Measurements from ENCODE around the gene MGME1.

DNA sequence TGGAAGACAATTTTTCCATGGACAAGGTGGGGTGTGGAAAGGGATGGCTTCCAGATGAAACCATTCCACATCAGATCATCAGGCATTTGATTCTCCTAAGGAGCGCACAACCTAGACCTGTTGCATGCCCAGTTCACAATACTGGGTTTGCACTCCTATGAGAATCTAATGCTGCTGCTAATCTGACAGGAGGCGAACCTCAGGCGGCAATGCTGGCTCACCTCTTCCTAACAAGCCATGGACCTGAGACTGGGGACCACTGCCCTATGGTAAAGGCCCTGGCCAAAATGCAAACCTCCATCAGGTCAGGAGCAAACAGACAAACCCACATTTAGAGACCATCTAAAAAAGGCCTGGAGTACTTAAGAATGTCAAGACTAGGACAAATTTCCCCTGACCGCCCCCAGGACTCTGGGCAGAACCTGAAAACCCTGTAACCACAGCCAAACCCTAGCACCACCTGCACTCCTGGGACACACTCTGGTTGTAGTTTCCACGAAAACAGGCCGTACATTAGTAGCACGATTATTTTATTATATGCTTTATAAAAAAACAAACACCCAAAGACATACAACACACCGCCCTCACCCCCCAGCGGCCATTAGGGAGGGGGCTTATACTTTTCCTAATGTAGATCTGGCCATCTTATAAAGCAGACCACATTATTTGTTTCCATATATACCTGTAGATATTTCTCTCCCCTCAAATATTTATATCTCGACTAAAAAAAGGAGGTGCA is 27.6 kb upstream of the MGME1 start:
- TF ChIP-seq, protein P1, sequence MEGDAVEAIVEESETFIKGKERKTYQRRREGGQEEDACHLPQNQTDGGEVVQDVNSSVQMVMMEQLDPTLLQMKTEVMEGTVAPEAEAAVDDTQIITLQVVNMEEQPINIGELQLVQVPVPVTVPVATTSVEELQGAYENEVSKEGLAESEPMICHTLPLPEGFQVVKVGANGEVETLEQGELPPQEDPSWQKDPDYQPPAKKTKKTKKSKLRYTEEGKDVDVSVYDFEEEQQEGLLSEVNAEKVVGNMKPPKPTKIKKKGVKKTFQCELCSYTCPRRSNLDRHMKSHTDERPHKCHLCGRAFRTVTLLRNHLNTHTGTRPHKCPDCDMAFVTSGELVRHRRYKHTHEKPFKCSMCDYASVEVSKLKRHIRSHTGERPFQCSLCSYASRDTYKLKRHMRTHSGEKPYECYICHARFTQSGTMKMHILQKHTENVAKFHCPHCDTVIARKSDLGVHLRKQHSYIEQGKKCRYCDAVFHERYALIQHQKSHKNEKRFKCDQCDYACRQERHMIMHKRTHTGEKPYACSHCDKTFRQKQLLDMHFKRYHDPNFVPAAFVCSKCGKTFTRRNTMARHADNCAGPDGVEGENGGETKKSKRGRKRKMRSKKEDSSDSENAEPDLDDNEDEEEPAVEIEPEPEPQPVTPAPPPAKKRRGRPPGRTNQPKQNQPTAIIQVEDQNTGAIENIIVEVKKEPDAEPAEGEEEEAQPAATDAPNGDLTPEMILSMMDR (conservative IDR thresholded peaks at IDR 0.05; ENCODE audit: low read depth, low read length): no peak
- TF ChIP-seq EZH2 (IDR thresholded peaks at IDR 0.05; ENCODE audit: low read length, unreplicated experiment): no peak
